DMS 273 treated with DMSO at 0.1 percent for 48 hours (cell line): ENCODE measurements around the gene BUD23.
A peak's percentile ranks its signal among the peaks of the same experiment; 100 is the strongest.
"Not testable (repeated sequence)": the region's sequence is repeated elsewhere in the genome, so short reads cannot be mapped to it uniquely, and the experiment has no call there.

ENCODE experiments used
- DNase-seq: peaks from one replicate; lab custom pipeline; 2025; lab: John Stamatoyannopoulos, UW

Gene BUD23

GRCh38 chr7:73718905-73719805 is 35.8 kb downstream of the BUD23 start, which contains the start of gene STX1A:
Gene STX1A, minus strand, starts transcription at chr7:73719669. Its CDS starts 38 bp downstream, at chr7:73719631.
- no peak for DNase-seq

- DNase-seq = no peak
Observed at GRCh38 chr7:73719806-73720169, 36.4 kb downstream of the BUD23 start.

GRCh38 chr7:73720443-73720842 is 37.0 kb downstream of the BUD23 start:
- not testable (repeated sequence) for DNase-seq

- peak; percentile 100 for DNase-seq
Observed at GRCh38 chr7:73721377-73721817, 38.0 kb downstream of the BUD23 start.

GRCh38 chr7:73722182-73722581 is 38.8 kb downstream of the BUD23 start:
- not testable (repeated sequence) for DNase-seq

- DNase-seq = no peak
Observed at GRCh38 chr7:73722785-73723184, 39.4 kb downstream of the BUD23 start.

- no peak for DNase-seq
Observed at GRCh38 chr7:73723813-73724212, 40.4 kb downstream of the BUD23 start.

- no peak for DNase-seq
Observed at GRCh38 chr7:73726083-73726466, 42.7 kb downstream of the BUD23 start.

- DNase-seq = no peak
Observed at GRCh38 chr7:73727952-73728351, 44.6 kb downstream of the BUD23 start.

- no peak for DNase-seq
Observed at GRCh38 chr7:73728551-73728950, 45.2 kb downstream of the BUD23 start.

GRCh38 chr7:73730485-73730884 is 47.1 kb downstream of the BUD23 start:
- DNase-seq = no peak

GRCh38 chr7:73732397-73732796 is 49.0 kb downstream of the BUD23 start:
- DNase-seq = no peak

GRCh38 chr7:73734619-73735527 is 51.5 kb downstream of the BUD23 start:
- peak; percentile 80 for DNase-seq

GRCh38 chr7:73735528-73735905 is 52.1 kb downstream of the BUD23 start:
- DNase-seq = no peak

- DNase-seq = no peak
Observed at GRCh38 chr7:73736885-73737284, 53.5 kb downstream of the BUD23 start.

- no peak for DNase-seq
Observed at GRCh38 chr7:73737491-73738219, 54.3 kb downstream of the BUD23 start.

GRCh38 chr7:73738220-73738611 is 54.8 kb downstream of the BUD23 start:
- no peak for DNase-seq

GRCh38 chr7:73738612-73739386 is 55.4 kb downstream of the BUD23 start, which contains the start of gene ABHD11:
Gene ABHD11, minus strand, starts transcription at chr7:73738802. Its CDS starts 32 bp downstream, at chr7:73738770.
- peak; percentile 95 for DNase-seq

- no peak for DNase-seq
Observed at GRCh38 chr7:73739387-73739767, 56.0 kb downstream of the BUD23 start.

GRCh38 chr7:73740212-73740611 is 56.8 kb downstream of the BUD23 start:
- DNase-seq = no peak

- no peak for DNase-seq
Observed at GRCh38 chr7:73740771-73741170, 57.4 kb downstream of the BUD23 start.
